Left ventricle myocardium inferior (tissue), 1 donor: ENCODE results near the gene RINL. TPM values are rescaled to one million over a fixed set of nuclear protein-coding genes. Genes with fewer than 3 reads are reported as not detected.
"Not testable (repeated sequence)": the region's sequence is repeated elsewhere in the genome, so short reads cannot be mapped to it uniquely, and the experiment has no call there.

ENCODE experiments used
- DNase-seq: peaks from one replicate; pipeline ENCODE4 v3.0.0-alpha.2; 2020
- H3K27ac ChIP-seq: fragments of 200-600 bp; replicated peaks from 2 replicates; pipeline ENCODE4 v1.8.0; 2021
- H3K27me3 ChIP-seq: fragments of 200-600 bp; 2 replicates; pipeline ENCODE4 v1.8.0; 2021; ENCODE audit warnings: low read depth
- H3K36me3 ChIP-seq: fragments of 200-600 bp; 2 replicates; pipeline ENCODE4 v1.8.0; 2021
- H3K4me1 ChIP-seq: fragments of 200-600 bp; 2 replicates; pipeline ENCODE4 v1.8.0; 2021
- H3K4me3 ChIP-seq: fragments of 200-600 bp; 2 replicates; pipeline ENCODE4 v1.8.0; 2021; ENCODE audit warnings: mild to moderate bottlenecking, moderate library complexity
- H3K9me3 ChIP-seq: fragments of 200-600 bp; replicated peaks from 2 replicates; pipeline ENCODE4 v1.8.0; 2021
- CTCF ChIP-seq: fragments of 200-600 bp; IDR thresholded peaks from 2 replicates; pipeline ENCODE4 v1.8.0; 2021; ENCODE audit warnings: antibody characterized with exemption, mild to moderate bottlenecking, borderline replicate concordance
- intact Hi-C: fragments of 100-400 bp; cut with micrococcal nuclease; formaldehyde crosslinking; loops from one replicate; pipeline ENCODE4 v1.11.0; 2022
- total RNA-seq: library from RNA; stranded (reverse); fragmentation: NEBNext Ultra II Directional; extraction: Animal tissue kit (Norgen Biotek cat#: 25700); gene quantifications from one replicate; pipeline ENCODE4 v1.2.1, GENCODE V29; 2021
- donor health status: DM: no; HTN: yes; CAD: no; lungs with severe emphysema.

RINL gene
- total RNA-seq, 1 donor from 2014 or later, result 3.7 TPM

GRCh38 chr19:38831142-38831605, 46.9 kb downstream of the RINL start:
- Histone ChIP-seq H3K27me3 (no peaks in the 10 kb centered on the region), H3K36me3 (peaks cover 46% of the 10 kb centered on the region), H3K27ac (peak overlapping the region; percentile 97), H3K9me3 (no peaks in the 10 kb centered on the region), H3K4me3 (peak overlapping the region; percentile 82), H3K4me1 (peaks cover 74% of the 10 kb centered on the region)
- intact Hi-C loops, result loop anchor here (10.0 kb wide), 1 partner anchor 66 kb away; no protein-coding TSS in a partner anchor
- peak; percentile 76 for DNase-seq
- no peak for TF ChIP-seq CTCF

- intact Hi-C loops, result loop anchor here (10.0 kb wide), 1 partner anchor 65 kb away; no protein-coding TSS in a partner anchor
- H3K4me1 ChIP-seq, result peaks cover 74% of the 10 kb centered on the region
- peaks cover 47% of the 10 kb centered on the region for H3K36me3 ChIP-seq
- H3K9me3 ChIP-seq, result no peaks in the 10 kb centered on the region
- no peak for DNase-seq
- H3K27ac ChIP-seq, result peak overlapping the region; percentile 97
- TF ChIP-seq CTCF, result no peak
- no peaks in the 10 kb centered on the region for H3K27me3 ChIP-seq
- H3K4me3 ChIP-seq, result peak overlapping the region; percentile 82
Measured at GRCh38 chr19:38830039-38830733, 47.9 kb downstream of the RINL start.

- H3K4me3 ChIP-seq, intact Hi-C loops, DNase-seq, H3K9me3 ChIP-seq, H3K27me3 ChIP-seq, H3K27ac ChIP-seq: not testable (repeated sequence)
- H3K4me1 ChIP-seq, result peaks cover 80% of the 10 kb centered on the region
- H3K36me3 ChIP-seq, result peaks cover 53% of the 10 kb centered on the region
Measured at GRCh38 chr19:38829203-38829602, 48.9 kb downstream of the RINL start.

GRCh38 chr19:38826856-38827551, 51.1 kb downstream of the RINL start:
- peak overlapping the region; percentile 66 for H3K27ac ChIP-seq
- H3K36me3 ChIP-seq, result peaks cover 75% of the 10 kb centered on the region
- H3K4me1 ChIP-seq, result peaks cover 70% of the 10 kb centered on the region
- DNase-seq, result no peak
- intact Hi-C loops, result no loop called here
- no peak for TF ChIP-seq CTCF
- H3K27me3 ChIP-seq, result no peaks in the 10 kb centered on the region
- H3K9me3 ChIP-seq, result no peaks in the 10 kb centered on the region
- H3K4me3 ChIP-seq, result peak overlapping the region; percentile 8

- Histone ChIP-seq H3K36me3 (peaks cover 84% of the 10 kb centered on the region), H3K4me3 (peak overlapping the region; percentile 47), H3K4me1 (peaks cover 72% of the 10 kb centered on the region), H3K27ac (peak overlapping the region; percentile 66)
- intact Hi-C loops, DNase-seq, H3K9me3 ChIP-seq, H3K27me3 ChIP-seq: not testable (repeated sequence)
Measured at GRCh38 chr19:38825936-38826335, 52.1 kb downstream of the RINL start.

GRCh38 chr19:38821230-38821825, 56.7 kb downstream of the RINL start:
- H3K36me3 ChIP-seq, result peaks cover 70% of the 10 kb centered on the region
- DNase-seq, H3K4me3 ChIP-seq, H3K27ac ChIP-seq, intact Hi-C loops, H3K9me3 ChIP-seq, H3K27me3 ChIP-seq: not testable (repeated sequence)
- peaks cover 48% of the 10 kb centered on the region for H3K4me1 ChIP-seq
